ENCODE measurements around the gene MESP2. TPM values are rescaled to one million over a fixed set of nuclear protein-coding genes. Genes with fewer than 3 reads are reported as not detected.

MESP2 gene
- total RNA-seq, 1 experiment from 2014 or later = not detected

- ChIA-PET POLR2A (interaction anchor here (0.5 to 1.1 kb wide), 3 partner anchors 9 to 35 kb away, joined by 3 to 5 read pairs (median 3); no protein-coding TSS in a partner anchor), CTCF (interaction anchor here (0.7 to 1.2 kb wide), 4 partner anchors 25 to 91 kb away, joined by 4 to 5 read pairs (median 4); no protein-coding TSS in a partner anchor)
- H3K4me3 Mint-ChIP-seq (ENCODE audit: unreplicated experiment) = no peak overlapping the region
- H3K36me3 Mint-ChIP-seq (ENCODE audit: insufficient read depth, unreplicated experiment) = peaks cover 100% of the 10 kb centered on the region
- no peak for TF ChIP-seq CTCF (IDR thresholded peaks at IDR 0.05; ENCODE audit: unreplicated experiment)
- intact Hi-C loops (cut with micrococcal nuclease) = no loop called here
- BruUV-seq (replicated peaks) = no TSS peak
- no peaks in the 10 kb centered on the region for H3K27me3 Mint-ChIP-seq (ENCODE audit: insufficient read depth, unreplicated experiment)
- H3K4me1 Mint-ChIP-seq (ENCODE audit: insufficient read depth, unreplicated experiment) = peaks cover 22% of the 10 kb centered on the region
- no peaks in the 10 kb centered on the region for H3K9me3 Mint-ChIP-seq (ENCODE audit: unreplicated experiment)
- H3K27ac Mint-ChIP-seq (ENCODE audit: low read depth, unreplicated experiment) = no peak overlapping the region
- DNase-seq (ENCODE audit: unreplicated experiment) = no peak
Observed at GRCh38 chr15:89797678-89798201, 21.6 kb downstream of the MESP2 start.

GRCh38 chr15:89799011-89799911, 23.1 kb downstream of the MESP2 start:
- TF ChIP-seq CTCF (IDR thresholded peaks at IDR 0.05; ENCODE audit: unreplicated experiment) = no peak
- H3K9me3 Mint-ChIP-seq (ENCODE audit: unreplicated experiment) = no peaks in the 10 kb centered on the region
- ChIA-PET POLR2A (no interaction called here), CTCF (interaction anchor here (0.6 to 1.1 kb wide), 4 partner anchors 10 to 89 kb away, joined by 3 to 5 read pairs (median 3); no protein-coding TSS in a partner anchor)
- H3K4me3 Mint-ChIP-seq (ENCODE audit: unreplicated experiment) = no peak overlapping the region
- H3K36me3 Mint-ChIP-seq (ENCODE audit: insufficient read depth, unreplicated experiment) = peaks cover 99% of the 10 kb centered on the region
- peak overlapping the region; percentile 47 for H3K27ac Mint-ChIP-seq (ENCODE audit: low read depth, unreplicated experiment)
- no peak for DNase-seq (ENCODE audit: unreplicated experiment)
- no peaks in the 10 kb centered on the region for H3K27me3 Mint-ChIP-seq (ENCODE audit: insufficient read depth, unreplicated experiment)
- intact Hi-C loops (cut with micrococcal nuclease) = no loop called here
- H3K4me1 Mint-ChIP-seq (ENCODE audit: insufficient read depth, unreplicated experiment) = peaks cover 22% of the 10 kb centered on the region
- BruUV-seq (replicated peaks) = no TSS peak

GRCh38 chr15:89799918-89800498, 23.9 kb downstream of the MESP2 start:
- Mint-ChIP-seq H3K9me3 (ENCODE audit: unreplicated experiment) (no peaks in the 10 kb centered on the region), H3K4me1 (ENCODE audit: insufficient read depth, unreplicated experiment) (peaks cover 17% of the 10 kb centered on the region), H3K36me3 (ENCODE audit: insufficient read depth, unreplicated experiment) (peaks cover 99% of the 10 kb centered on the region), H3K27ac (ENCODE audit: low read depth, unreplicated experiment) (peak overlapping the region; percentile 47), H3K4me3 (ENCODE audit: unreplicated experiment) (no peak overlapping the region), H3K27me3 (ENCODE audit: insufficient read depth, unreplicated experiment) (no peaks in the 10 kb centered on the region)
- CTCF ChIA-PET = interaction anchor here (0.6 to 1.1 kb wide), 2 partner anchors 12 to 30 kb away, joined by 3 read pairs; no protein-coding TSS in a partner anchor
- BruUV-seq (replicated peaks) = TSS peak; percentile 42
- DNase-seq (ENCODE audit: unreplicated experiment) = no peak
- POLR2A ChIA-PET = no interaction called here
- intact Hi-C loops (cut with micrococcal nuclease) = no loop called here
- TF ChIP-seq CTCF (IDR thresholded peaks at IDR 0.05; ENCODE audit: unreplicated experiment) = no peak
